Measurements from ENCODE around the gene SLX9.

The SLX9 gene

GRCh38 chr21:44989943-44990780, 50.3 kb downstream of the SLX9 start:
- DNase-seq (ENCODE audit: low spot score): no peak
- TF ChIP-seq CTCF (IDR thresholded peaks at IDR 0.05; ENCODE audit: borderline replicate concordance, control extremely low read depth, extremely low read depth, insufficient read depth, missing control alignments): no peak
- in situ Hi-C loops (cut with MboI; ENCODE audit: low sequenced_read_pairs, unreplicated experiment): no loop called here

GRCh38 chr21:44990921-44991320, 51.1 kb downstream of the SLX9 start:
- in situ Hi-C loops (cut with MboI; ENCODE audit: low sequenced_read_pairs, unreplicated experiment): no loop called here
- DNase-seq (ENCODE audit: low spot score): no peak
- no peak for TF ChIP-seq CTCF (IDR thresholded peaks at IDR 0.05; ENCODE audit: borderline replicate concordance, control extremely low read depth, extremely low read depth, insufficient read depth, missing control alignments)

GRCh38 chr21:44991538-44992483, 52.0 kb downstream of the SLX9 start:
- in situ Hi-C loops (cut with MboI; ENCODE audit: low sequenced_read_pairs, unreplicated experiment): no loop called here
- TF ChIP-seq CTCF (IDR thresholded peaks at IDR 0.05; ENCODE audit: borderline replicate concordance, control extremely low read depth, extremely low read depth, insufficient read depth, missing control alignments): no peak
- no peak for DNase-seq (ENCODE audit: low spot score)

- no peak for DNase-seq (ENCODE audit: low spot score)
- in situ Hi-C loops (cut with MboI; ENCODE audit: low sequenced_read_pairs, unreplicated experiment): no loop called here
- no peak for TF ChIP-seq CTCF (IDR thresholded peaks at IDR 0.05; ENCODE audit: borderline replicate concordance, control extremely low read depth, extremely low read depth, insufficient read depth, missing control alignments)
Observed at GRCh38 chr21:44992608-44993031, 52.8 kb downstream of the SLX9 start.

GRCh38 chr21:44993321-44994046, 53.7 kb downstream of the SLX9 start:
- in situ Hi-C loops (cut with MboI; ENCODE audit: low sequenced_read_pairs, unreplicated experiment): no loop called here
- no peak for DNase-seq (ENCODE audit: low spot score)

More at GRCh38 chr21:44993321-44994046, 53.7 kb downstream of the SLX9 start:
- TF ChIP-seq CTCF (IDR thresholded peaks at IDR 0.05; ENCODE audit: borderline replicate concordance, control extremely low read depth, extremely low read depth, insufficient read depth, missing control alignments): no peak

All from GM13976 (cell line).